Left lung (tissue), 10 donors: ENCODE data around the gene NCAPD3. TPM values are rescaled to one million over a fixed set of nuclear protein-coding genes. Genes with fewer than 3 reads are reported as not detected.

Source experiments
- ATAC-seq: fragments of 200-7000 bp; cut with Tn5 transposase; one replicate; pipeline ENCODE4 v1.9.1; 2020; ENCODE audit warnings: moderate library complexity
- DNase-seq, 4 donors: peaks; one replicate each; pipeline ENCODE4 v3.0.0-alpha.2; 2013 to 2020
- H3K27ac ChIP-seq, 2 donors: fragments of 200-600 bp; sonication (generic) in 1 of 2; one replicate each; pipeline versions ENCODE4 v1.5.0 to v1.8.0; 2020 to 2021
- H3K27me3 ChIP-seq, 2 donors: fragments of 200-600 bp; sonication (generic) in 1 of 2; one replicate each; pipeline versions ENCODE4 v1.5.0 to v1.8.0; 2020 to 2021
- H3K36me3 ChIP-seq, 2 donors: fragments of 200-600 bp; sonication (generic) in 1 of 2; one replicate each; pipeline versions ENCODE4 v1.5.0 to v1.8.0; 2020 to 2021
- H3K4me1 ChIP-seq, 2 donors: fragments of 200-600 bp; one replicate each; pipeline ENCODE4 v1.8.0; 2021
- H3K4me3 ChIP-seq, 2 donors: fragments of 200-600 bp; sonication (generic) in 1 of 2; one replicate each; pipeline versions ENCODE4 v1.5.0 to v1.8.0; 2020 to 2021; ENCODE audit warnings: mild to moderate bottlenecking in 1 of 2
- H3K9me3 ChIP-seq, 2 donors: fragments of 200-600 bp; sonication (generic) in 1 of 2; one replicate each; pipeline versions ENCODE4 v1.5.0 to v1.8.0; 2020 to 2021
- intact Hi-C, 2 donors: fragments of 100-400 bp; cut with DNase I; formaldehyde crosslinking; loops; one replicate each; pipeline versions ENCODE4 v1.11.2 to v1.14.2; 2022
- polyA plus RNA-seq, 6 donors: library from polyadenylated mRNA; unstranded; fragments of 120-200 nt; gene quantifications; one replicate each; pipeline ENCODE4 v1.2.1, GENCODE V29; 2013; ENCODE audit not compliant: insufficient read length in 6 of 6
- total RNA-seq, 2 donors: library from RNA; stranded (reverse); fragmentation: NEBNext Ultra II Directional; extraction: Animal tissue kit (Norgen Biotek cat#: 25700); gene quantifications; one replicate each; pipeline ENCODE4 v1.2.1, GENCODE V29; 2021
- TF ChIP-seq, protein P1 (sequence below), 2 donors: fragments of 200-600 bp; sonication (generic) in 1 of 2; IDR thresholded peaks; one replicate each; pipeline versions ENCODE4 v1.5.0 to v1.8.0; 2021; ENCODE audit warnings: antibody characterized with exemption in 2 of 2
- donor health status: DM: no; HTN: yes; CAD: no.
- donor health status: DM: no; HTN: no; CAD: no.

NCAPD3 gene
- total and polyA plus RNA-seq, 8 donors = 16.4 to 37.7 (median 32.6) TPM

- Histone ChIP-seq H3K27me3 (no peaks in the 10 kb centered on the region), H3K9me3 (no peaks in the 10 kb centered on the region), H3K36me3 (peaks cover 0 to 71% of the 10 kb centered on the region in 2 donors), H3K27ac (no peak overlapping the region), H3K4me1 (no peaks in the 10 kb centered on the region), H3K4me3 (no peak overlapping the region)
- intact Hi-C loops = no loop called here
- ATAC-seq = no peak
- no peak for DNase-seq
- TF ChIP-seq, protein P1, sequence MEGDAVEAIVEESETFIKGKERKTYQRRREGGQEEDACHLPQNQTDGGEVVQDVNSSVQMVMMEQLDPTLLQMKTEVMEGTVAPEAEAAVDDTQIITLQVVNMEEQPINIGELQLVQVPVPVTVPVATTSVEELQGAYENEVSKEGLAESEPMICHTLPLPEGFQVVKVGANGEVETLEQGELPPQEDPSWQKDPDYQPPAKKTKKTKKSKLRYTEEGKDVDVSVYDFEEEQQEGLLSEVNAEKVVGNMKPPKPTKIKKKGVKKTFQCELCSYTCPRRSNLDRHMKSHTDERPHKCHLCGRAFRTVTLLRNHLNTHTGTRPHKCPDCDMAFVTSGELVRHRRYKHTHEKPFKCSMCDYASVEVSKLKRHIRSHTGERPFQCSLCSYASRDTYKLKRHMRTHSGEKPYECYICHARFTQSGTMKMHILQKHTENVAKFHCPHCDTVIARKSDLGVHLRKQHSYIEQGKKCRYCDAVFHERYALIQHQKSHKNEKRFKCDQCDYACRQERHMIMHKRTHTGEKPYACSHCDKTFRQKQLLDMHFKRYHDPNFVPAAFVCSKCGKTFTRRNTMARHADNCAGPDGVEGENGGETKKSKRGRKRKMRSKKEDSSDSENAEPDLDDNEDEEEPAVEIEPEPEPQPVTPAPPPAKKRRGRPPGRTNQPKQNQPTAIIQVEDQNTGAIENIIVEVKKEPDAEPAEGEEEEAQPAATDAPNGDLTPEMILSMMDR (IDR thresholded peaks at IDR 0.05) = no peak
These were observed 51.8 kb downstream of the NCAPD3 start for GRCh38 chr11:134171951-134172350.

DNA sequence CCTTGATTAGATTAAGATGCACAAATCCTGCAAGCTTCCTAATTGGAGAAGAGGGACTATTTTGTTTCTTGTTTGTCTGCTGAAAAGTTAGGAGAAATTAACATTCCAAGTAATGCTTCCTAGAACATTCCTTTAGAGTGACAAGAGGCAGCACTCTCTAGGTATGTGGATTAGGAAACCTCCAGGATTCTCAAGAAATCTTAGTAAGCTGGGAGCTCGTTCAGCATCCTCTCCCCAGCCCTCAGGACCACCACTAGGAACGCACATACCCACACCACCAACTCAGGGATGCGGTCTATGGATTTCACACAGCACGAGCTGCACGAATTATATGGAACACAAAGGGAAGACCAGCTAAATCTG is 52.9 kb downstream of the NCAPD3 start:
- DNase-seq = no peak

DNA sequence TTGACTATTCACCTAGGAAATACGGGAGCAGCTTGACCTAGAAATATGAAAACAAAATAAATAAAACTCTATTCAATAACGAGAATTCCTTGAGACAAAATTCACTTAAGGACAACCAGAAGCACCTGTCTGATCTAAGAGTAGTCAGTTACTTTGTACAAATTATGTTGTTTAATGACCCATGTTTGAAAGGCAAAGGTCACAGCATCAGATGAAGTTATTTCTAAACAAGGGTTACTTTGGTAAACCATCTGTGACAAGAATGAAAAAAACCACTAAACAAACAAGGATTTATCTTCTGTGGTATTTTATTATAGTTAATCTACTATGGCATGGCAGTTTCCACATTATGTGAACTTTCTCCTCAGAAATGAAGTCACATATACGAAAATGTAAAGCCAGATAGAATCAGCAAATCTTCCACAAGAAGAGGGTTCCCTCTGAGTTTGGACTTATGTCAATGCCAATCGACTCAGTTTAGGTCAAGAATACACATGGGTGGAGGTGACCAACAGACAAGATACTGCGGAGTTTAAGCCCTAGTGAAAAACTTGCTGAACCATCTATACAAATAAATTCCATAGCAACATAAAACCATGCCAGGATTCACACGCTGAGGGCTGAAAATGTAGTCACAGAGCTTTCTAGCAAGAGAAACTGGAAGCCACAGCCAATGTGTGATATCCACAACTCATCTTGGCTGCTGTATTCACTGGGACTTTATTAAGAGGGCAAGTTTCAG is 53.4 kb downstream of the NCAPD3 start:
- intact Hi-C loops = no loop called here
- Histone ChIP-seq H3K27ac (no peak overlapping the region), H3K4me3 (no peak overlapping the region), H3K27me3 (no peaks in the 10 kb centered on the region), H3K9me3 (no peaks in the 10 kb centered on the region), H3K4me1 (no peaks in the 10 kb centered on the region), H3K36me3 (peaks cover 0 to 55% of the 10 kb centered on the region in 2 donors)
- TF ChIP-seq, protein P1 (IDR thresholded peaks at IDR 0.05) = no peak
- no peak for ATAC-seq
- no peak for DNase-seq

More for the DNA sequence above, 52.9 kb downstream of the NCAPD3 start:
- H3K27ac ChIP-seq = no peak overlapping the region
- TF ChIP-seq, protein P1 (IDR thresholded peaks at IDR 0.05) = no peak
- no peaks in the 10 kb centered on the region for H3K27me3 ChIP-seq
- no peaks in the 10 kb centered on the region for H3K4me1 ChIP-seq
- H3K4me3 ChIP-seq = no peak overlapping the region
- peaks cover 0 to 61% of the 10 kb centered on the region in 2 donors for H3K36me3 ChIP-seq
- no peak for ATAC-seq
- intact Hi-C loops = no loop called here
- H3K9me3 ChIP-seq = no peaks in the 10 kb centered on the region

DNA sequence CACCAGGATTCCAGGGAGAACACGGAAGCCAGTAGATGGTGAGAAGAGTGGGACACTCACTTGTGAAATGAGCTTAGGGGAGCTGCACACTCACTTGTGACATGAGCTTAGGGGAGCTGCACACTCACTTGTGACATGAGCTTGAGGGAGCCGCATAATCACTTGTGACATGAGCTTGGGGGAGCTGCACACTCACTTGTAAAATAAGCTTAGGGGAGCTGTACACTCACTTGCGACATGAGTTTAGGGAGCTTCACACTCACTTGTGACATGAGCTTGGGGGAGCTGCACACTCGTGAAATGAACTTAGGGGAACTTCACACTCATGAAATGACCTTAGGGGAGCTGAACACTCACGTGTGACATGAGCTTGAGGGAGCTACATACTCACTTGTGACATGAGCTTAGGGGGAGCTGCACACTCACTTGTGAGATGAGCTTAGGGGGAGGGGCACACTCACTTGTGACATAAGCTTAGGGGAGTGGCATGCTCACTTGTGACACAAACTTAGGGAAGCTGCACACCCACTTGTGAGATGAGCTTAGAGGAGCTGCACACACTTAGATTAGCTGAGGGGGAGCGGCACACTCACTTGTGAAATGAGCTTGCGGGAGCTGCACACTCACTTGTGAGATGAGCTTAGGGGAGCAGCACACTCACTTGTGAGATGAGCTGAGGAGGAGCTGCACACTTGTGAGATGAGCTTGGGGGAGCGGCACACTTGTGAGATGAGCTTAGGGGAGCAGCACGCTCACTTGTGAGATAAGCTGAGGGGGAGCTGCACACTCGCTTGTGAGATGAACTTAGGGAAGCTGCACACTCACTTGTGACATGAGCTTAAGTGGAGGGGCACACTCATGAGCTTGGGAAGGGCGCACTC is 59.0 kb downstream of the NCAPD3 start:
- H3K36me3 ChIP-seq = peaks cover 0 to 72% of the 10 kb centered on the region in 2 donors
- DNase-seq = no peak
- no peak for ATAC-seq
- TF ChIP-seq, protein P1 (IDR thresholded peaks at IDR 0.05) = no peak
- no peaks in the 10 kb centered on the region for H3K4me1 ChIP-seq
- no peak overlapping the region for H3K4me3 ChIP-seq
- H3K9me3 ChIP-seq = no peaks in the 10 kb centered on the region
- intact Hi-C loops = no loop called here
- no peak overlapping the region for H3K27ac ChIP-seq
- H3K27me3 ChIP-seq = no peaks in the 10 kb centered on the region

- TF ChIP-seq, protein P1 (IDR thresholded peaks at IDR 0.05) = no peak
- intact Hi-C loops = no loop called here
- Histone ChIP-seq H3K27me3 (no peaks in the 10 kb centered on the region), H3K27ac (no peak overlapping the region), H3K36me3 (peaks cover 0 to 94% of the 10 kb centered on the region in 2 donors), H3K4me1 (no peaks in the 10 kb centered on the region), H3K9me3 (no peaks in the 10 kb centered on the region), H3K4me3 (no peak overlapping the region)
- ATAC-seq (no peak), DNase-seq (no peak)
These were observed 64.1 kb downstream of the NCAPD3 start for GRCh38 chr11:134159652-134160051.
